B cell (primary cell): ENCODE measurements around the gene PKMYT1. TPM values are rescaled to one million over a fixed set of nuclear protein-coding genes. Genes with fewer than 3 reads are reported as not detected.

Experiments
- ATAC-seq: fragments of 200-7000 bp; cut with Tn5 transposase; one replicate; pipeline ENCODE4 v1.10.0; 2021; ENCODE audit warnings: low read depth, mild to moderate bottlenecking, moderate number of reproducible peaks, moderate library complexity
- CTCF ChIA-PET: fragments of 350-600 bp; sonication (Branson Sonifier 250); formaldehyde crosslinking; loops from one replicate; lab custom pipeline; 2021; ENCODE audit warnings: antibody characterized with exemption, inconsistent platforms; lab: Charles Lee
- POLR2A ChIA-PET: fragments of 350-600 bp; sonication (Branson Sonifier 250); formaldehyde crosslinking; loops from one replicate; lab custom pipeline; 2021; ENCODE audit warnings: antibody characterized with exemption; lab: Charles Lee
- DNase-seq: peaks from one replicate; pipeline ENCODE4 v3.0.0; 2013
- H2AFZ ChIP-seq: 2 replicates; pipeline ENCODE4 v1.6.1; 2012; ENCODE audit warnings: mild to moderate bottlenecking, low read depth, low read length; ENCODE audit not compliant: insufficient read depth, poor library complexity, severe bottlenecking
- H3K27ac ChIP-seq, 2 donors: 1 replicate in 1 of 2; 2 replicates in 1 of 2; pipeline ENCODE4 v1.5.1; 2012 to 2013; ENCODE audit warnings: low read length in 2 of 2, mild to moderate bottlenecking in 2 of 2, moderate library complexity in 1 of 2
- H3K27me3 ChIP-seq, 4 experiments: fragments of 200-600 bp in 1 of 4; sonication (generic) in 1 of 4; replicated peaks in 1 of 4; 1 replicate in 2 of 4; 2 replicates in 2 of 4; pipeline versions ENCODE4 v1.6.1 to v1.7.0; 2013 to 2016; ENCODE audit warnings: low read length in 3 of 4, mild to moderate bottlenecking in 2 of 4, mixed read lengths in 1 of 4, moderate library complexity in 1 of 4; ENCODE audit not compliant: insufficient read depth in 4 of 4, control insufficient read depth in 3 of 4; ENCODE audit errors: control extremely low read depth in 1 of 4
- H3K36me3 ChIP-seq, 2 experiments: replicated peaks in 1 of 2; 1 replicate in 1 of 2; 2 replicates in 1 of 2; pipeline versions ENCODE4 v1.6.1 to v1.7.1; 2013; ENCODE audit warnings: low read length in 1 of 2; ENCODE audit not compliant: insufficient read depth in 2 of 2, control insufficient read depth in 1 of 2; ENCODE audit errors: control extremely low read depth in 1 of 2, extremely low read depth in 1 of 2
- H3K4me1 ChIP-seq, 2 donors: fragments of 200-600 bp in 1 of 2; sonication (generic) in 1 of 2; 1 replicate in 1 of 2; 2 replicates in 1 of 2; pipeline versions ENCODE4 v1.5.1 to v1.6.1; 2013 to 2017; ENCODE audit warnings: low read length in 2 of 2; ENCODE audit not compliant: control insufficient read depth in 2 of 2, insufficient read depth in 2 of 2
- H3K4me2 ChIP-seq: replicated peaks from 2 replicates; pipeline ENCODE3; 2012; ENCODE audit warnings: mild to moderate bottlenecking, low read depth, low read length; ENCODE audit not compliant: poor library complexity, severe bottlenecking
- H3K4me3 ChIP-seq, 5 experiments: fragments of 200-600 bp in 1 of 5; sonication (generic) in 1 of 5; 1 replicate in 3 of 5; 2 replicates in 2 of 5; pipeline versions ENCODE4 v1.5.1 to v1.7.0; 2011 to 2016; ENCODE audit warnings: low read length in 4 of 5, mild to moderate bottlenecking in 4 of 5, low read depth in 2 of 5, control low read depth in 1 of 5, moderate library complexity in 1 of 5; ENCODE audit not compliant: insufficient read depth in 1 of 5; ENCODE audit errors: control extremely low read depth in 1 of 5, extremely low read depth in 1 of 5
- H3K79me2 ChIP-seq: fragments of 200-600 bp; sonication (generic); one replicate; pipeline ENCODE4 v1.6.0; 2016; ENCODE audit warnings: low read length; ENCODE audit not compliant: control insufficient read depth, insufficient read depth
- H3K9ac ChIP-seq: fragments of 200-600 bp; sonication (generic); 2 replicates; pipeline ENCODE4 v1.6.1; 2017; ENCODE audit warnings: mild to moderate bottlenecking, low read length, moderate library complexity
- H3K9me3 ChIP-seq, 3 donors: one replicate each; pipeline versions ENCODE4 v1.6.1 to v1.7.1; 2013; ENCODE audit warnings: low read length in 2 of 3; ENCODE audit not compliant: control insufficient read depth in 2 of 3, insufficient read depth in 1 of 3; ENCODE audit errors: control extremely low read depth in 1 of 3
- H4K20me1 ChIP-seq: 2 replicates; pipeline ENCODE4 v1.6.0; 2012; ENCODE audit warnings: mild to moderate bottlenecking, low read length; ENCODE audit not compliant: insufficient read depth, control insufficient read depth, poor library complexity, severe bottlenecking
- H3K27ac Mint-ChIP-seq: one replicate; pipeline ENCODE4 v1.8.0; 2021; ENCODE audit warnings: mixed read lengths
- H3K27me3 Mint-ChIP-seq: one replicate; pipeline ENCODE4 v1.8.0; 2021; ENCODE audit warnings: mixed read lengths
- H3K4me1 Mint-ChIP-seq: one replicate; pipeline ENCODE4 v1.8.0; 2021; ENCODE audit warnings: mixed read lengths
- H3K4me3 Mint-ChIP-seq: one replicate; pipeline ENCODE4 v1.8.0; 2021; ENCODE audit warnings: mixed read lengths
- H3K9me3 Mint-ChIP-seq: one replicate; pipeline ENCODE4 v1.8.0; 2022; ENCODE audit warnings: mixed read lengths; ENCODE audit not compliant: insufficient read depth
- CTCF ChIP-seq: fragments of 200-600 bp; IDR thresholded peaks from one replicate; pipeline ENCODE4 v1.8.0; 2022; ENCODE audit warnings: antibody characterized with exemption, mild to moderate bottlenecking
- EZH2 ChIP-seq: IDR thresholded peaks from 2 replicates; pipeline ENCODE4 v1.6.1; 2012; ENCODE audit warnings: borderline replicate concordance, low read depth, mild to moderate bottlenecking, moderate library complexity, low read length; ENCODE audit not compliant: insufficient read depth, poor library complexity, severe bottlenecking
- WGBS: methylation state at CpG from one replicate; pipeline ENCODE4 v1.1.5; 2013; ENCODE audit warnings: missing lambda C conversion rate; ENCODE audit not compliant: insufficient coverage; 5-methylcytosine and 5-hydroxymethylcytosine counted together
- intact Hi-C: fragments of 100-400 bp; cut with micrococcal nuclease; formaldehyde crosslinking; loops from one replicate; pipeline ENCODE4 v1.10.0; 2022
- polyA plus RNA-seq: library from polyadenylated mRNA; depleted of rRNA; stranded (reverse); fragments of >200 nt; gene quantifications from 2 replicates; pipeline ENCODE4 v1.2.3, GENCODE V29; 2012
- total RNA-seq, 2 donors: library from RNA; stranded (reverse); fragments of 120-200 nt in 1 of 2; gene quantifications; 1 replicate in 1 of 2; 2 replicates in 1 of 2; pipeline versions ENCODE4 v1.2.3 to v1.2.4, GENCODE V29; 2013 to 2022

Gene PKMYT1
- total and polyA plus RNA-seq, 2 donors (not counting 1 experiment from before 2014, with no cell fraction given), result 0.67 to 2.6 TPM

DNA sequence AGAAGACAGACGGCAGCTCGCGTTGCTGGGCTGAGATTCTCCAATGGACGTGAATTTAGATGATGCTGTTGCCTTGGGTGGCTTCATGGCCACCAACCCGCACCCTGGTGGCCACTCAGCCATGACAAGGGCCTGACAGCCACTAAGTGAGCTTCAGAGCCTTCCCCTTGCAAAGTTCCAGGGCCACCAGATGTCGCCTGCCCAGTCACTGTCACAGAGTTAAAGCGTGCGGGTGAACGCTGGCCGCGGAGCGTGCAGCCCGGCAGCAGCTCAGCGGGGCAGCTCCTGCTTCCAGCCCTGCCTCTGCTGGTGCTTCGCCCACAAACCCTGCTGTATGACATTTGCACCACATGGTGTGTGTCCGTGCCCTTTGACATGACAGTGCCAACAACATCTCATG lies 29.5 kb downstream of the PKMYT1 start:
- Histone ChIP-seq H3K36me3 (peaks cover 0 to 3% of the 10 kb centered on the region in 2 experiments), H2AFZ (no peak overlapping the region), H3K4me2 (no peak overlapping the region), H3K9ac (no peak overlapping the region), H3K4me1 (peaks cover 10 to 20% of the 10 kb centered on the region in 2 donors), H3K27ac (no peak overlapping the region), H3K4me3 (no peak overlapping the region), H3K79me2 (no peaks in the 10 kb centered on the region), H4K20me1 (no peaks in the 10 kb centered on the region), H3K9me3 (no peaks in the 10 kb centered on the region), H3K27me3 (peaks cover 0 to 13% (median 1%) of the 10 kb centered on the region in 4 experiments)
- no peak overlapping the region for H3K4me3 Mint-ChIP-seq
- ChIA-PET CTCF (interaction anchor here (3.2 kb wide), 1 partner anchor 11 kb away, joined by 9 read pairs; no protein-coding TSS in a partner anchor), POLR2A (no interaction called here)
- no peaks in the 10 kb centered on the region for H3K9me3 Mint-ChIP-seq
- 67% methylated on average over 15 of the region's 16 CpGs for WGBS
- no peaks in the 10 kb centered on the region for H3K27me3 Mint-ChIP-seq
- no peak overlapping the region for H3K27ac Mint-ChIP-seq
- TF ChIP-seq EZH2, result no peak
- TF ChIP-seq CTCF, result no peak
- intact Hi-C loops, result no loop called here
- DNase-seq (no peak), ATAC-seq (no peak)
- H3K4me1 Mint-ChIP-seq, result no peaks in the 10 kb centered on the region

GRCh38 chr16:2950353-2950724 lies 29.9 kb downstream of the PKMYT1 start:
- DNase-seq (no peak), ATAC-seq (no peak)
- Histone ChIP-seq H3K4me1 (peaks cover 9 to 16% of the 10 kb centered on the region in 2 donors), H3K36me3 (peaks cover 0 to 3% of the 10 kb centered on the region in 2 experiments), H3K4me2 (no peak overlapping the region), H3K79me2 (no peaks in the 10 kb centered on the region), H3K9me3 (no peaks in the 10 kb centered on the region), H3K4me3 (no peak overlapping the region), H3K27me3 (peaks cover 0 to 10% (median 1%) of the 10 kb centered on the region in 4 experiments), H2AFZ (no peak overlapping the region), H3K27ac (no peak overlapping the region), H3K9ac (no peak overlapping the region), H4K20me1 (no peaks in the 10 kb centered on the region)
- Mint-ChIP-seq H3K4me3 (no peak overlapping the region), H3K4me1 (no peaks in the 10 kb centered on the region), H3K27ac (no peak overlapping the region), H3K9me3 (no peaks in the 10 kb centered on the region), H3K27me3 (no peaks in the 10 kb centered on the region)
- intact Hi-C loops, result no loop called here
- ChIA-PET POLR2A (no interaction called here), CTCF (no interaction called here)
- TF ChIP-seq EZH2 (no peak), CTCF (no peak)
- WGBS, result 94% methylated on average over 13 of the region's 13 CpGs
